Subcutaneous adipose tissue (tissue), 4 donors: ENCODE data around the gene ADGRG3. TPM values are rescaled to one million over a fixed set of nuclear protein-coding genes. Genes with fewer than 3 reads are reported as not detected.

Experiments used
- total RNA-seq, 4 donors: library from RNA; depleted of rRNA; stranded (reverse); fragments of >200 nt; gene quantifications; one replicate each; pipeline ENCODE4 v1.1.0, GENCODE V29; 2016
- TF ChIP-seq, protein P1 (sequence below): fragments of 450-650 bp; IDR thresholded peaks from one replicate; pipeline ENCODE4 v1.5.1; 2016; ENCODE audit warnings: low read depth, mild to moderate bottlenecking, control low read depth, antibody characterized with exemption, moderate library complexity

Gene ADGRG3
- total RNA-seq, 4 donors from 2014 or later = 0.44 to 4.0 (median 2.1) TPM; not detected in 1

DNA sequence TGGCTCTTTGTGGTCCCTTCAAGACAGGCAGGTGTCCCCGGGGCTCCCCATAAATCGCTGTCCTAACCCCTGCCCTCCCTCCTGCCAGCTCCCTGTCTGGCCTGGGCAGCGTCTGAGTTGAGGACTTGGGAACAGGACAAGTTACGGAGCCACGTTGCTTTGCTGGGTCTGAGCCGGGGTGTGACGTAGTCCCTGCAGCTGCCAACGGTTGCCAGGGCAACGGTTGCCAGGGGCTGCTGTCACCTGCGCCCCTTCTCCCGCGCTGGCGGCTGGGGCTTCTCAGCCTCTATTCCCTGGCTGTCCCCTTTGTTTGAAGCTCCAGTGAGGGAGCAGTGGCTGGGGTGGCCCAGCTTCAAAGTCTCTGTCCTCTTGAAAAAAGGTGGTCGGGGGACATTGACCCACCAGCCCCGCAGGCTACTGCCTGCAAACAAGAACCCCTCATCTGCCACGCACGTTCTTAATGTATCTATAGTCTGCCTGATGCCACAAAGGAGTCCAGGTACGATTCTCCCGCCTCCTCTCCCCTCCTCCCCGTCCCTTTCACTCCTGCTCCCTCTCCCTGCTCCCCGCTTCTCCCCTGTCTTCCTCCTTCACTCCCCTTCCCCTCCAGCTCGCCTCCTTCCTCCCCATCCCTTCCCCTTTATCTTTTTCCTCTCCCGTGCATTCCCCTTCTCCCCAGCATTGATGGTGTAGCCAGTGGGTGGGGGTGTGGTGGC, 28.8 kb upstream of the ADGRG3 start:
- TF ChIP-seq, protein P1, sequence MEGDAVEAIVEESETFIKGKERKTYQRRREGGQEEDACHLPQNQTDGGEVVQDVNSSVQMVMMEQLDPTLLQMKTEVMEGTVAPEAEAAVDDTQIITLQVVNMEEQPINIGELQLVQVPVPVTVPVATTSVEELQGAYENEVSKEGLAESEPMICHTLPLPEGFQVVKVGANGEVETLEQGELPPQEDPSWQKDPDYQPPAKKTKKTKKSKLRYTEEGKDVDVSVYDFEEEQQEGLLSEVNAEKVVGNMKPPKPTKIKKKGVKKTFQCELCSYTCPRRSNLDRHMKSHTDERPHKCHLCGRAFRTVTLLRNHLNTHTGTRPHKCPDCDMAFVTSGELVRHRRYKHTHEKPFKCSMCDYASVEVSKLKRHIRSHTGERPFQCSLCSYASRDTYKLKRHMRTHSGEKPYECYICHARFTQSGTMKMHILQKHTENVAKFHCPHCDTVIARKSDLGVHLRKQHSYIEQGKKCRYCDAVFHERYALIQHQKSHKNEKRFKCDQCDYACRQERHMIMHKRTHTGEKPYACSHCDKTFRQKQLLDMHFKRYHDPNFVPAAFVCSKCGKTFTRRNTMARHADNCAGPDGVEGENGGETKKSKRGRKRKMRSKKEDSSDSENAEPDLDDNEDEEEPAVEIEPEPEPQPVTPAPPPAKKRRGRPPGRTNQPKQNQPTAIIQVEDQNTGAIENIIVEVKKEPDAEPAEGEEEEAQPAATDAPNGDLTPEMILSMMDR = no peak

DNA sequence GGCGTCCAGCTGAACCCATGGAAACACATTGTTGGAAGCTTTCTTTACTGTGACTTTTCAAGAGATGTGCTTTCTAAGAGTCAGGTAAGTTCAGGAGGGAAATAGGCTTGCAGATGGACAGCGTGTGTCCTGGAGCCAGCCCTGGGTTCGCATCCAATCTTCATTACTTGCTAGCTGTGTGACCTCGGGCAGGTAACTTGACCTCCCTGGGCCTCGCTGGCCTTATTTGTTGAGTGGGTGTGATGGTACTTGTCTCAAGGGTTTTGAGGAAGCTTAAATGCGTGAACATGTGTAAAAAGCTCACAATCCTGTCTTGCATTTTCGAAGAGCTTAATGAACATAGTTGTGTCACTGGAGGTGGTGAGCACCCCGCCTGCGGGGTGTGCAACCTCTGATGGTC, 27.9 kb upstream of the ADGRG3 start:
- TF ChIP-seq, protein P1 = no peak

DNA sequence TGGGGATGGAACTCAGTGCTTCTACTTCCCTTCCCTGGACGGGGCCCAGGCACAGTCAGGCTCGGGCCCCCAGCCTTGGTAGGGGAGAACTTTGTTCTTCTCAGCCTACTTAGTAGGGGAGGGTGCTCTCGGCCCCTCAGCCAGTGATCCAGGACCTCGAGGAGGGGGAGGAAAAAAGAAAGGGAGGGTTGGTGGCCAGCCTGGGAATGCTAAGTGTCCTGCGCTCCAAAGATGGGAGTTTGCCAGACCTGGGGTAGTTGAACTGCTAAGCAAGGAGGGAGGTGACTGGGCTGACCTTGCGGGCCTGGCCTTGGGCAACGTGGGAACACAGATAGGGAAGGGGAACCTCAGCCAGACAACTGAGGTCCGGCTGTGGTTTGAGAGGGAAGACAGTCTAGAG, 27.5 kb upstream of the ADGRG3 start:
- TF ChIP-seq, protein P1 = no peak

DNA sequence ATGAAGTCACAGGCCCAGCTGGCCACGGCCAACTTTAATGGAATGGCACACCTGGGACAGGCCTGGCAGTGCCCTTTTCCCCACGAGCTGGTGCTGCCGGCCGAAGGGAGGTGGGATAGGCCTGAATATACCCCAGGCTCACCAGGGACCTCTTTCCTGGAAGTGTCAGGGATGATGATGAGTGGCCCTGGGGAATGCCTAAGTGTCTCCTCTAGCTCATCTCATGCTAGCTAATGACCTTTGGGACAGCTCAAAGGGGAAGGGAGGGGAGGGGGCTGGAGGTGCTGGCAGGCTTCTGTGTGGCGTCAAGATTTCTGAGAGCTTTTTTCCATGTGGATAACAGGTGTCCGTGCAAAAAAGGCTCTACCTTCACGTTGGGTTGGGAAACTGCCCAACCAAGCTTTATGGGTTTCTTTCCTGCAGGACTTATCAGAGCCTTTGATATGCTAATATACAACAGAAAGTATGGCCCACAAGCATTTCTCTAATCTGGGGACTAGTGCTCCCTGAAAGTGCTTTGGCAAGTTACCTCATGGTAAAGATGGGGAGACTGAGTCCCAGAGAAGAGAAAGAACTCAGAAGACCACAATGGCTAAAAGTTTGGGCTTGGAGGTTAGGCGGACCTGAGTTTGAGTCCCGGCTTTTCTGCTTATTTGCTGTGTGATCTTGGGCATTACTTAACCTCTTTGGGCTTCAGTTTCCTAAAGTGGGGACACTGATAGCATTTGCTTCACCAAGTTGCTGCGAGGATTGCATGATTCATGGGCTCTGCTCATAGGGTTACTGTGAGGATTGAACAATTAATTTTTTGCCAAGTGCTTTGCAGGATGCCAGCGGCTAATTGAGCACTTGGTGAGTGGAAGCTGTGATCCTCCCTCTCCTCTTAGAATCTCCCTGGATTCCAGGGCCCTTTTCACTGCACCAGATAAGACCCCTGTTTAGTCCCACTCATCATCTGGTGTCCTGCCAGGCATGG, 25.7 kb upstream of the ADGRG3 start:
- TF ChIP-seq, protein P1 = no peak

DNA sequence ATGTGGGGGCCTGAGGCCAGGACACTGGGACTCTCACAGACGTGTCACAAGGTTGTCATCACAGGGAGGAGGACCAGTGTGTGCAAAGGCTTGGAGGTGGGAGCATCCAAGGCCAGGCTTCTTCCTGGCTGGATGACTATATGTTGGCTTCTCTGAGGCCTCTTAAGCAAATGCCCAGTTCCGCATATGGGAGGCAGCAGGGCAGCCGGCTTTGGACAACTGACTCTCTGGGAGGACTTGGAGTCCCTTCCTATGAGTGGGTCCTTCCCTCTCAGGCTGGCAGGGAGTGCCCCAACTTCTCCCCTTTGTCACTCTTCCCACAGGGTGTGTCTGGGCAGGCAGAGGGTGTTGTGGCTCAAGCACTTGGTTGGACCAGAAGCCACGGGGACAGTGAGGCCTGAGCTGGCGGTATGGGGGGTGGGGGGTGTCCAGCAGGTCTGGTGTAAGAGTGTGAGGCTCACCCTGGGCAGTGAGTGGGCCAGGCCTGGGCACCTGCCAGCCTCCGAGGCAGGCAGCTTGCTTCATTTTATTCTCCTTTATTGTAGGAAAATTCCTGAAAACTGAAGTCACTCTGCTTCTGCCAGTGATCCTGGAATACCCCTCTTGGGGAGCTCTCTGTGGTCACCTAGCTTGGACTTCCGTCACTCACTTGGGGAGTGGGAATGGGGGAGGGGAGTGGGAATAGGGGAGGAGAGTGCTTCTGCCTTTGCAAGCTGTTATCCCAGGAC, 24.8 kb upstream of the ADGRG3 start:
- TF ChIP-seq, protein P1 = no peak

DNA sequence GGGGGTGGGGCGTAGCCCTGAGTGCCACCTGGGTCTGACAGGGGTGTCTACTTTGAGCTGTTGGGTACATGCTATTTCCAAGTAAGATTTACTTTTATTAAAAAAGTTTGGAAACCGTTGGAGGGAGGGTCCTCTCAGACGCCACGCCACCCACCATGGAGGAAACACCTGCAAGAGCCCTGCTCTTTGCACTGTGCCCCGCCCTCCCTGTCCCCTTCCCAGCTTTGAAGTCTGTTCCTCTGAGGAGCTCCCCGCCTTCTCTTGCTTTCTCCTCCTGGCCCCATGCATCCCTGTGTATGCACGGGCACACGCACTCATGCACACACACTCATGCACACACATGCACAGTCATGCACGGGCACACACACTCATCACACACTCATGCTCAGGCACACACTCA, 24.2 kb upstream of the ADGRG3 start:
- TF ChIP-seq, protein P1 = no peak
